ENCODE results near the gene SSBP3.
"Not testable (repeated sequence)": the region's sequence is repeated elsewhere in the genome, so short reads cannot be mapped to it uniquely, and the experiment has no call there.

SSBP3 gene

GRCh38 chr1:54406339-54407153 lies at the start of gene SSBP3:
Gene SSBP3 (minus strand): TSS chr1:54406394.
- in situ Hi-C loops (cut with MboI; ENCODE audit: low sequenced_read_pairs): no loop called here

GRCh38 chr1:54453509-54453908 lies 47.3 kb upstream of the SSBP3 start:
- in situ Hi-C loops (cut with MboI; ENCODE audit: low sequenced_read_pairs): no loop called here

- in situ Hi-C loops (cut with MboI; ENCODE audit: low sequenced_read_pairs): no loop called here
Measured at GRCh38 chr1:54453022-54453421, 46.8 kb upstream of the SSBP3 start.

- in situ Hi-C loops (cut with MboI; ENCODE audit: low sequenced_read_pairs): not testable (repeated sequence)
Measured at GRCh38 chr1:54449431-54449830, 43.2 kb upstream of the SSBP3 start.

GRCh38 chr1:54448801-54449200 lies 42.6 kb upstream of the SSBP3 start:
- in situ Hi-C loops (cut with MboI; ENCODE audit: low sequenced_read_pairs): not testable (repeated sequence)

GRCh38 chr1:54447081-54447480 lies 40.9 kb upstream of the SSBP3 start:
- in situ Hi-C loops (cut with MboI; ENCODE audit: low sequenced_read_pairs): not testable (repeated sequence)

GRCh38 chr1:54442185-54442584 lies 36.0 kb upstream of the SSBP3 start:
- in situ Hi-C loops (cut with MboI; ENCODE audit: low sequenced_read_pairs): no loop called here

GRCh38 chr1:54439550-54440223 lies 33.5 kb upstream of the SSBP3 start:
- in situ Hi-C loops (cut with MboI; ENCODE audit: low sequenced_read_pairs): no loop called here

GRCh38 chr1:54437783-54438182 lies 31.6 kb upstream of the SSBP3 start:
- in situ Hi-C loops (cut with MboI; ENCODE audit: low sequenced_read_pairs): no loop called here

- in situ Hi-C loops (cut with MboI; ENCODE audit: low sequenced_read_pairs): no loop called here
Measured at GRCh38 chr1:54436826-54437225, 30.6 kb upstream of the SSBP3 start.

- in situ Hi-C loops (cut with MboI; ENCODE audit: low sequenced_read_pairs): no loop called here
Measured at GRCh38 chr1:54429838-54430237, 23.6 kb upstream of the SSBP3 start.

GRCh38 chr1:54428837-54429518 lies 22.8 kb upstream of the SSBP3 start:
- in situ Hi-C loops (cut with MboI; ENCODE audit: low sequenced_read_pairs): no loop called here

GRCh38 chr1:54425152-54425584 lies 19.0 kb upstream of the SSBP3 start:
- in situ Hi-C loops (cut with MboI; ENCODE audit: low sequenced_read_pairs): no loop called here

GRCh38 chr1:54424398-54424797 lies 18.2 kb upstream of the SSBP3 start:
- in situ Hi-C loops (cut with MboI; ENCODE audit: low sequenced_read_pairs): no loop called here

GRCh38 chr1:54421101-54421504 lies 14.9 kb upstream of the SSBP3 start:
- in situ Hi-C loops (cut with MboI; ENCODE audit: low sequenced_read_pairs): no loop called here

GRCh38 chr1:54418598-54418997 lies 12.4 kb upstream of the SSBP3 start:
- in situ Hi-C loops (cut with MboI; ENCODE audit: low sequenced_read_pairs): not testable (repeated sequence)

GRCh38 chr1:54417123-54417522 lies 10.9 kb upstream of the SSBP3 start:
- in situ Hi-C loops (cut with MboI; ENCODE audit: low sequenced_read_pairs): no loop called here

- in situ Hi-C loops (cut with MboI; ENCODE audit: low sequenced_read_pairs): no loop called here
Measured at GRCh38 chr1:54416435-54416834, 10.2 kb upstream of the SSBP3 start.

- in situ Hi-C loops (cut with MboI; ENCODE audit: low sequenced_read_pairs): no loop called here
Measured at GRCh38 chr1:54415991-54416390, 9.8 kb upstream of the SSBP3 start.

- in situ Hi-C loops (cut with MboI; ENCODE audit: low sequenced_read_pairs): no loop called here
Measured at GRCh38 chr1:54415533-54415932, 9.3 kb upstream of the SSBP3 start.

GRCh38 chr1:54413732-54414131 lies 7.5 kb upstream of the SSBP3 start:
- in situ Hi-C loops (cut with MboI; ENCODE audit: low sequenced_read_pairs): no loop called here

- in situ Hi-C loops (cut with MboI; ENCODE audit: low sequenced_read_pairs): no loop called here
Measured at GRCh38 chr1:54413295-54413694, 7.1 kb upstream of the SSBP3 start.

All from hTERT RPE-1 (cell line).